GM12891 (cell line): ENCODE measurements around the gene SFMBT2.

Source experiments
- POLR2AphosphoS5 ChIP-seq: IDR thresholded peaks from 2 replicates; pipeline ENCODE4 v1.6.1; 2011; ENCODE audit warnings: low read depth, low read length, control low read depth
- TAF1 ChIP-seq: IDR thresholded peaks from 2 replicates; pipeline ENCODE4 v1.6.1; 2011; ENCODE audit warnings: low read depth, low read length, control low read depth

- no peak for TF ChIP-seq POLR2AphosphoS5
- TF ChIP-seq TAF1 = no peak
These were observed 217.5 kb downstream of the SFMBT2 start for GRCh38 chr10:7193369-7193768.
